Tibial nerve (tissue), 4 donors: ENCODE measurements around the gene GPI. TPM values are rescaled to one million over a fixed set of nuclear protein-coding genes. Genes with fewer than 3 reads are reported as not detected.

ENCODE experiments used
- DNase-seq, 2 donors: peaks; one replicate each; pipeline ENCODE4 v3.0.0-alpha.2; 2019; ENCODE audit warnings: low spot score in 2 of 2
- H3K27ac ChIP-seq, 4 donors: fragments of 200-600 bp; sonication (generic) in 3 of 4; one replicate each; pipeline ENCODE4 v1.5.1; 2017 to 2019; ENCODE audit warnings: mild to moderate bottlenecking in 1 of 4
- H3K27me3 ChIP-seq, 2 donors: fragments of 200-600 bp; sonication (generic) in 1 of 2; one replicate each; pipeline versions ENCODE4 v1.5.1 to v1.6.0; 2017 to 2019
- H3K36me3 ChIP-seq, 3 donors: fragments of 200-600 bp; sonication (generic); one replicate each; pipeline ENCODE4 v1.5.1; 2018 to 2019
- H3K4me1 ChIP-seq, 4 donors: fragments of 200-600 bp; sonication (generic) in 3 of 4; one replicate each; pipeline ENCODE4 v1.5.1; 2017 to 2019
- H3K4me3 ChIP-seq, 4 donors: fragments of 200-600 bp; sonication (generic) in 3 of 4; one replicate each; pipeline ENCODE4 v1.5.1; 2017 to 2019; ENCODE audit warnings: mild to moderate bottlenecking in 1 of 4, moderate library complexity in 1 of 4
- H3K9me3 ChIP-seq, 4 donors: fragments of 200-600 bp; sonication (generic) in 3 of 4; one replicate each; pipeline ENCODE4 v1.5.1; 2017 to 2019
- CTCF ChIP-seq, 5 experiments: fragments of 200-600 bp in 3 of 5; fragments of 450-650 bp in 2 of 5; sonication (generic) in 3 of 5; IDR thresholded peaks; one replicate each; pipeline ENCODE4 v1.5.1; 2016 to 2019; ENCODE audit warnings: antibody characterized with exemption in 5 of 5, mild to moderate bottlenecking in 3 of 5, moderate library complexity in 2 of 5
- EP300 ChIP-seq, 2 donors: sonication (generic); formaldehyde crosslinking; IDR thresholded peaks; one replicate each; pipeline ENCODE4 v1.6.1; 2017; ENCODE audit warnings: antibody characterized with exemption in 2 of 2, mild to moderate bottlenecking in 1 of 2
- POLR2A ChIP-seq, 2 donors: fragments of 450-650 bp; IDR thresholded peaks; one replicate each; pipeline ENCODE4 v1.6.1; 2017; ENCODE audit warnings: antibody characterized with exemption in 2 of 2, mild to moderate bottlenecking in 2 of 2, moderate library complexity in 2 of 2
- WGBS, 2 donors: methylation state at CpG; one replicate each; pipeline ENCODE4 v1.1.5; 2018; 5-methylcytosine and 5-hydroxymethylcytosine counted together
- total RNA-seq, 4 donors: library from RNA; depleted of rRNA; stranded (reverse); fragments of >200 nt; gene quantifications; one replicate each; pipeline ENCODE4 v1.1.0, GENCODE V29; 2016

GPI gene
- total RNA-seq, 4 donors from 2014 or later = 156 to 233 (median 177) TPM

GRCh38 chr19:34356875-34357274 lies 8.1 kb upstream of the GPI start:
- DNase-seq = no peak
- H3K9me3 ChIP-seq = no peaks in the 10 kb centered on the region
- 90 to 91% methylated on average over 4 of the region's 4 CpGs for WGBS, 2 donors
- no peak for TF ChIP-seq CTCF (IDR thresholded peaks at IDR 0.05)
- TF ChIP-seq EP300 (IDR thresholded peaks at IDR 0.05) = no peak
- TF ChIP-seq POLR2A (IDR thresholded peaks at IDR 0.05) = no peak
- H3K27ac ChIP-seq = no peak overlapping the region
- peaks cover 0 to 43% (median 5%) of the 10 kb centered on the region in 3 donors for H3K36me3 ChIP-seq
- no peaks in the 10 kb centered on the region for H3K27me3 ChIP-seq
- peaks cover 0 to 16% (median 6%) of the 10 kb centered on the region in 4 donors for H3K4me1 ChIP-seq
- H3K4me3 ChIP-seq = no peak overlapping the region

- Histone ChIP-seq H3K27ac (peak overlapping the region in 1 of 4 donors; percentile 11), H3K4me3 (no peak overlapping the region)
- WGBS, 2 donors = 88 to 93% methylated on average over 4 of the region's 4 CpGs
Observed at GRCh38 chr19:34357431-34357830, 7.6 kb upstream of the GPI start.

DNA sequence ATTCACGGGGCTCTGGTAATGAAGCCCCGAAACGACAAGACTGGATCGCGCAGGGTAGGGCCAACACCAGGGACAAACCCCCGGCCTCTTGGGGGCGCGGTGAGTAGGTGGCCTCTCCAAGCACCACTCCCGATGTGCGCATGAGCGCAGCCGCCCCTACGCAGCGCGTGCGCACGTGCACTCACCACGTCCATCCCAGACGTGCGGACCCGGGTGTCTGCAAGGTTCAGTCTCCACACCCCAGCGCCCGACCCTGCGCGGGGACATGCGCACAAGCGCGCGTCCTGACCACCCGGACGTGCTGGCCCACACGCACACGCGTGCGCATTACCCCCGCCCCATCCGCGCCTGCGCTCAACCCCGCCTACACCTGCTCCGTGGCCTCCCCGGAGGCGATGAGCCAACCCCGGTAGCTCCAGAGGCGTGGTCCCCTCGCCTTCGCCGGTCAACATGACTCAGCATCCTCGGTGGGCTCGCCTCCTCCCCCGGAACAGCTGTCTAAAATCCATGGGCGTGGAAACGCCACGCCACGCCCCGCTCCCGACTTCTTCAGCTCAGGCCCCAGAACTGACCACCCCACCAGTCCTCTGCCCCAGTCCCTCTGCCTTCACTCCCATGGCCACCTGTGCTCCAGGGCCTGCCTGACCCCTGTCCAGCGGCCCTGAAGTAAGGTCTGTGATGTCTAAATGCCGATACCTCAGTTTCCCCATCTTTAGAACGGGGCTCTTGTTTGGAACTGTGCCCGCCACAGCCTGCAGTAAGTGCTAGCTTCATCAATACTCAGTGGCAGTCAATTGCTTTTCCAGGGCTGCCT lies 5.6 kb upstream of the GPI start:
- DNase-seq = peak; percentile 87 to 89
- H3K27ac ChIP-seq = peak overlapping the region; percentile 71 to 97 (median 87)
- TF ChIP-seq POLR2A (IDR thresholded peaks at IDR 0.05) (peak in 1 of 2 donors; percentile 66), EP300 (IDR thresholded peaks at IDR 0.05) (peak; percentile 86 to 93), CTCF (IDR thresholded peaks at IDR 0.05) (peak; percentile 36 to 69 (median 42))
- H3K4me3 ChIP-seq = peak overlapping the region; percentile 25 to 59 (median 50)
- H3K36me3 ChIP-seq = peaks cover 0 to 21% (median 0%) of the 10 kb centered on the region in 3 donors
- H3K4me1 ChIP-seq = peaks cover 0 to 17% (median 6%) of the 10 kb centered on the region in 4 donors
- no peaks in the 10 kb centered on the region for H3K9me3 ChIP-seq
- 5 to 7% methylated on average over 39 to 61 of the region's 61 CpGs for WGBS, 2 donors
- H3K27me3 ChIP-seq = no peaks in the 10 kb centered on the region

More at GRCh38 chr19:34357431-34357830, 7.6 kb upstream of the GPI start:
- Histone ChIP-seq H3K36me3 (peaks cover 0 to 37% (median 5%) of the 10 kb centered on the region in 3 donors), H3K9me3 (no peaks in the 10 kb centered on the region), H3K27me3 (no peaks in the 10 kb centered on the region), H3K4me1 (peaks cover 0 to 16% (median 6%) of the 10 kb centered on the region in 4 donors)
- no peak for DNase-seq
- TF ChIP-seq POLR2A (IDR thresholded peaks at IDR 0.05) (no peak), EP300 (IDR thresholded peaks at IDR 0.05) (no peak), CTCF (IDR thresholded peaks at IDR 0.05) (no peak)

- H3K27ac ChIP-seq = peak overlapping the region; percentile 67 to 97 (median 87)
- 68 to 79% methylated on average over 7 of the region's 7 CpGs for WGBS, 2 donors
- H3K36me3 ChIP-seq = peaks cover 0 to 15% (median 0%) of the 10 kb centered on the region in 3 donors
- peak overlapping the region in 3 of 4 donors; percentile 49 to 59 (median 51) for H3K4me3 ChIP-seq
- H3K4me1 ChIP-seq = peaks cover 0 to 20% (median 6%) of the 10 kb centered on the region in 4 donors
- DNase-seq = no peak
- TF ChIP-seq CTCF (IDR thresholded peaks at IDR 0.05) (no peak), POLR2A (IDR thresholded peaks at IDR 0.05) (no peak), EP300 (IDR thresholded peaks at IDR 0.05) (no peak)
- H3K9me3 ChIP-seq = no peaks in the 10 kb centered on the region
- no peaks in the 10 kb centered on the region for H3K27me3 ChIP-seq
Observed at GRCh38 chr19:34359954-34360315, 5.1 kb upstream of the GPI start.

GRCh38 chr19:34360354-34360909 lies 4.6 kb upstream of the GPI start:
- Histone ChIP-seq H3K9me3 (no peaks in the 10 kb centered on the region), H3K27me3 (no peaks in the 10 kb centered on the region), H3K4me1 (peaks cover 0 to 20% (median 6%) of the 10 kb centered on the region in 4 donors), H3K36me3 (peaks cover 0 to 10% (median 0%) of the 10 kb centered on the region in 3 donors), H3K4me3 (no peak overlapping the region), H3K27ac (peak overlapping the region in 2 of 4 donors; percentile 88 to 97)
- TF ChIP-seq POLR2A (IDR thresholded peaks at IDR 0.05) (no peak), EP300 (IDR thresholded peaks at IDR 0.05) (no peak), CTCF (IDR thresholded peaks at IDR 0.05) (no peak)
- 91 to 94% methylated on average over 9 of the region's 9 CpGs for WGBS, 2 donors
- DNase-seq = no peak
